NK-92 treated with Interleukin-12 subunit alpha and Interleukin-12 subunit beta, amount 100 ng/mL, for 24 hours (cell line): ENCODE results near the gene PEX14.
"Not testable (repeated sequence)": the region's sequence is repeated elsewhere in the genome, so short reads cannot be mapped to it uniquely, and the experiment has no call there.

ENCODE experiments used
- DNase-seq: peaks from one replicate; lab custom pipeline; 2025; lab: John Stamatoyannopoulos, UW

Gene PEX14, protein sequence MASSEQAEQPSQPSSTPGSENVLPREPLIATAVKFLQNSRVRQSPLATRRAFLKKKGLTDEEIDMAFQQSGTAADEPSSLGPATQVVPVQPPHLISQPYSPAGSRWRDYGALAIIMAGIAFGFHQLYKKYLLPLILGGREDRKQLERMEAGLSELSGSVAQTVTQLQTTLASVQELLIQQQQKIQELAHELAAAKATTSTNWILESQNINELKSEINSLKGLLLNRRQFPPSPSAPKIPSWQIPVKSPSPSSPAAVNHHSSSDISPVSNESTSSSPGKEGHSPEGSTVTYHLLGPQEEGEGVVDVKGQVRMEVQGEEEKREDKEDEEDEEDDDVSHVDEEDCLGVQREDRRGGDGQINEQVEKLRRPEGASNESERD

DNA sequence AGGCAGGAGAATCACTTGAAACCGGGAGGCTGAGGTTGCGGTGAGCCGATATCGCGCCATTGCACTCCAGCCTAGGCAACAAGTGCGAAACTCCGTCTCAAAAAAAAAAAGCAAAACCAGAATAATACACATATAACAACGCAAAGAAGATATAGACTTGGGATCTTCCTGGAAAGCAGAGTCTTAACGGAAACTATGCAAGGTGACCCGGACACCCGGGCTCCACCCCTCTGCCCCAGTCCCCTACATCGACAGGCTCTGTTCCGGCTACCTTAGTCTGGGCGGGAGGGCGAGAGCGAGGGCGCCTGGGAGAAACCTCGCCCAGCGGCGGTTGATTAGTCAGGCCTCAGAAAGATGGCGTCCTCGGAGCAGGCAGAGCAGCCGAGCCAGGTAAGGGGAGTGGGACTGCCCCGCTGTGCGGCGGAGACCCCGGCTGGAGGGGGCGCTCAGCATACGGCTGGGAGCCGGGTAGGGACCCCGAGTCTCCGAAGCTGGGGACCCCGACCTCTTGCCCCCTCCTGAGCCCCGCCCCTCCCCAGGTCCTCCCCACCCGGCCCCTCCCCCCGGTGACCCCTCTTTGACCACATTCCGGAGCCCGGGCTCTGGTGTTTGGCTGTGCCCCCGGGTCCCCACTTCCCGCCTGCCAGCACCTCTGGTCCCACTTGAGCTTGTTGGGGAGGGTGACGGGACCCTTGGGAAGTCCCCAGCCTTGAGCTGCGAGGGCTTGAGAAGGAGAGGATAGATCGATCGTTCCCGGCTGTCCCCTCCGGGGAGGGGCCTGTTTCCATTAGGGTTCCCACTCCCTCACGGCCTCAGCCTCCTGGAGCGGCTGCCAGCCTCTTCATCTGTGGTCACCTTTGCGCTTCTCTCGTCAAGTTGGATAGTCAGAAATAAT, at the start of gene PEX14:
Gene PEX14 (plus strand): TSS at position 338 of the 895 bp plus-strand sequence. CDS start 17 bp downstream, at position 355.
- DNase-seq, result peak; percentile 78

DNA sequence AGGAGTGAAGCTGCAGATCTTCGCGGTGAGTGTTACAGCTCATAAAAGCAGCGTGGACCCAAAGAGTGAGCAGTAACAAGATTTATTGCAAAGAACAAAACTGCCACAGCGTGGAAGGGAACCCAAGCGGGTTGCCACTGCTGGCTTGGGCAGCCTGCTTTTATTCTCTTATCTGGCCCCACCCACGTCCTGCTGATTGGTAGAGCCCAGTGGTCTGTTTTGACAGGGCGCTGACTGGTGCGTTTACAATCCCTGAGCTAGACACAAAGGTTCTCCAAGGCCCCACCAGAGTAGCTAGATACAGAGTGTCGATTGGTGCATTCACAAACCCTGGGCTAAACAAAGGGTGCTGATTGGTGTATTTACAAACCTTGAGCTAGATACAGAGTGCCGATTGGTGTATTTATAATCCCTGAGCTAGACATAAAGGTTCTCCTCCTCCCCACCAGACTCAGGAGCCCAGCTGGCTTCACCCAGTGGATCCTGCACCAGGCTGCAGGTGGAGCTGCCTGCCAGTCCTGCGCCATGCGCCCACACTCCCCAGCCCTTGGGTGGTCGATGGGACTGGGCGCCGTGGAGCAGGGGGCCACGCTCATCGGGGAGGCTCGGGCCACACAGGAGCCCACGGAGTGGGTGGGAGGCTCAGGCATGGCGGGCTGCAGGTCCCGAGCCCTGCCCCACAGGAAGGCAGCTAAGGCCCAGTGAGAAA, 48.8 kb upstream of the PEX14 start:
- DNase-seq, result not testable (repeated sequence)

DNA sequence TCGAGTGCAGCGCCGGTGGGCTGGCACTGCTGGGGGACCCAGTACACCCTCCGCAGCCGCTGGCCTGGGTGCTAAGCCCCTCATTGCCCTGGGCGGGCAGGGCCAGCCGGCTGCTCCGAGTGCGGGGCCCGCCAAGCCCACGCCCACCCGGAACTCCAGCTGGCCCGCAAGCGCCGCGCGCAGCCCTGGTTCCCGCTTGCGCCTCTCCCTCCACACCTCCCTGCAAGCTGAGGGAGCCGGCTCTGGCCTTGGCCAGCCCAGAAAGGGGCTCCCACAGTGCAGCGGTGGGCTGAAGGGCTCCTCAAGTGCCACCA, 48.3 kb upstream of the PEX14 start:
- not testable (repeated sequence) for DNase-seq

DNA sequence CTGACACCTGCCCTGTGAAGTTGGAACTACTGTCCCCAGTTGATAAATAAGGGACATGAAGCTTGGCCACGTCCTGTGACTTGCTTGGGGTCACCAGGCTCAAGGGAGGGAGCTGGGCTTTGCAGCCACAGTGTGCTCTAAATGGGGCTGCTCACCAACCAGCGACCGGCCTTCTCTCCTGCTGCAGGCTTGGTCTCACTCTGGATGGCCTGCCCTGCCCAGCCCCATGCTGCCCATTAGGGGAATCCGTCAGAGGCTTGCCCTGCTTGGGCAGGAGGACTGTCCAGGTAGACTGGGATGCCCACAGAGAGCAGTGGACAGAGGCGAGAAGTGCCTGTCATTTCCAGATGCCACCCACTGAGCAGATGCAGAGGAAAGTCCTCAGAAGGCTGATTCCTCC, 45.8 kb upstream of the PEX14 start:
- no peak for DNase-seq

DNA sequence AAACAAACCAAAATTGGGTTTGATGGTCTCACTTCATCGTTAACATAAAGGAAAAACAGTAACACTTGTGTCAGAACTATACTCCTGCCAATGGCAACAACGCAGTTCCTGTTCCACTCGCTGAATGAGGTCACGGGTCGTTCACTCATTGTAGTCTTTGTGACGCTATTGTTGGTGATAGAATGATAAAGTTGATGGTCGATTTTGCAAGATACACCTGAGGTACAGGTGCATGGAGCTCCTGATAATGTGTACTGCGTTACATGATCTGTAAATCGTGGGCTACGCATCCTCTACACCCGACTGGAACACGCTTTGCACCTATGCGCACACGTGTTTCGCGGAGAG, 44.9 kb upstream of the PEX14 start:
- no peak for DNase-seq

DNA sequence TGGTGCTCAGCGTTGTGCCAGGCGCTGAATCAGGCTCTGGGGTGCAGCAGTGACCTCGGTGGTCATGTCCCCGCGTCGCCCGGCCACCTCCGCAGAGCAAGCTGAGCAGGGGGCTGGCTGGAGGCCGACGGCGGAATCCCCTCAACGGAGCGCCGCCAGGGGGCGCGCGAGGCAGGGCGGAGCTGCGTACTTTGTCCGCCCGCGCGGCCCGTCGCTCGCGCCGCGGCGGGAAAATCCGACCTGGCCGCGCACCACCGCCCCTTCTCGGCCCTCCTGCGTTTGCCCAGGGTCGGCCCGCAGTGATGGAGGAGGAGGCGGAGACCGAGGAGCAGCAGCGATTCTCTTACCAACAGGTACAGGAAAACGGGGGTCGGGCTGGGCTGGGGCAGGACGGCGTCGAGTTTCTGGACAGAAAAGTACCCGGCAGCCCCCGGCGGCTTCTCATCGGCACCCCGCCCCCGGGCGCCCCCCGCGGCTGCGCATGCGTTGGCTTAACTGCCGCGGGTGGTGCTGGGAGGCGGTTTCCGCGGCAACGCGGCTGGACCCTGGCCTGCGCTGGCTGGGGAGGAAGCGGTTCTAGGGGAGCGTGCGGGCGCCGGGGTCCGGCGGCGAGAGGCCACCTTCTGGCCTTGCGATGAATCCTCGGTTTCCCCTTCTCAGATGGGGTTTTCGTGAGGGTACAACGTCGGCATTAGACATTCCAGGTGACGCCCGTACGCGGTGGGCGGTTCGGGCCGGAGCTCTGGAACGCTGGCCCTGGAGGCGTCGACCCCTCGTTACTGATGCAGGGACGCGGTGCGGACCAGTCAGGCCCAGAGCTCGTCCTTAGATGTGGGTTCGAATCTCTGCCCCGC, 44.3 kb upstream of the PEX14 start, which contains the start of gene CENPS:
Gene CENPS (plus strand): TSS at position 218 of the 854 bp plus-strand sequence. CDS start 85 bp downstream, at position 303.
- peak; percentile 84 for DNase-seq

DNA sequence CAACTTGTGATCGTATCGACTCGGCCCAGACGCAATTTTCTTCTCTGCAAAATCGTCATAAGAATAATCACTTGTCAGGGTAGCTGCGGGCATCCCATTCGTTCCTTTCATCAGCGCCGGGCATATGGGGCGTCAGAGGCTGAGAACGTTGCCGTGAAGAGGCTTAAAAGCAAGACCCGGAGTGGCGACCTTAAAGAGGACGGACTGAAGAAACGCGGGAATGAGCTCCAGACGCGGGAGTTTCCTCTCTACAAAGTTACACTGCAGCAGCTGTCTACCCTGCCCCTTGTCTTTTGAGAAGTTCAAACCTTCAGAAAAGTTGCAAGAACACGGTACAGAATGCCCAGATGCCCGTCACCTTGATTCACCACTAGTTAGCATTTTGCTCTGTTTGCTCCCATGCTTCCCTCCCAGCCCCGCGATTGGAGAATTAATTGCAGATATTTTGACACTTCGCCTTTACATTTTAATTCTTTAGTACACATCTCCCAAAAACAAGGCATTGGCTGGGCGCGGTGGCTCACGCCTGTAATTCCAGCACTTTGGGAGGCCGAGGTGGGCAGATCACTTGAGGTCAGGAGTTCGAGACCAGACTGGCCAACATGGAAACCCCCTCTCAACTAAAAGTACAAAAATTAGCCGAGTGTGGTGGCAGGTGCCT, 43.5 kb upstream of the PEX14 start:
- no peak for DNase-seq

DNA sequence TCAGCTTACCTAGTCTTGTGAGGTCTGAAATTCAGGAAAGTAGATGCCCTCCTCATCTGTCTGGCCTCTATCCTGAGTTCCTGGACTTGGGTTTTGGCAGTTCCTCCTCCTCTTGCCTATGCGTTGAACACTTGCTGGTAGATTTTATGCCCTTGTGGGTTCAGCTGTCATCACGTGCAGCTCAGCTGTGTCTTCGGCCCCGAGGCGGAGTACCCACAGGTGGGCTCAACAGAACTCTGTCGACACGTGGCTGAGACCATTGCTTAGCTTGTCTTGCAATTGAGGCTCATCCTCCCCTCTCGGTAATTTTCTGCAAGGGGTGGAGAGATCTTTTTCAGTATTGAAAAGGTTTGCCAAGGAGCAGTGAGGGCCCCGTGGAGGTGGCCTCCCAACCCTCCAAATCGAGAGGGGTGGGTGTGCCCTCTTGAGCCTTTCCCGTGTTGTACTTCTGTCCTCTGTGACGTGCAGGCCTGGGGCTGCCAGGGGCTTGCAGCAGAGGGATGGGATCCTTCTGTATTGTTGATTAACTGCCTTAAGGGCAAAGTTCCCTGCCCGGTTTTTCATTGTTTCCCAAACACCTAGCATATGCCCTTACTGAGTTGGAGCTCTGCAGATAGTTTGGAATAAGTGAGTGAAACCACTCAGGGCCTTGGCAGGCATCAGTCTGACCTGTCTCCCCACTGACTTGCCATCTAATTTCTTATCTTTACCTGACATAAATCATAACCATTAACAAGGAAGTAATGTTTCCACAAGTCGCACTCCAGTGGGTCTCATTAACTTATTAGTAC, 41.6 kb upstream of the PEX14 start:
- DNase-seq, result no peak

DNA sequence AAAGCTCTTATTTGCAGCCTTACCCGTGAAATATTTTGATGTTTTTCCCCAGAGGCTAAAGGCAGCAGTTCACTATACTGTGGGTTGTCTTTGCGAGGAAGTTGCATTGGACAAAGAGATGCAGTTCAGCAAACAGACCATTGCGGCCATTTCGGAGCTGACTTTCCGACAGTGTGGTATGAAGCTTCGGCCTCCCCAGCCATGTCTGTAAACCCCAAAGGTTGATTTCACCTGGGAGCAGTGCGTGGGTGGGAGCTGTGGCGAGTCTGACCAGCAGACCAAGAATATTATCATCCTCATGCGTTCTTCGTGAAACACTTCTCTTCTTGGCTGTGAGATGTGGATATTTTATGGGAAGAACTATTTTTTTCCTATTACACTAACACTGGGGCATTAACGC, 41.0 kb upstream of the PEX14 start:
- DNase-seq, result no peak

DNA sequence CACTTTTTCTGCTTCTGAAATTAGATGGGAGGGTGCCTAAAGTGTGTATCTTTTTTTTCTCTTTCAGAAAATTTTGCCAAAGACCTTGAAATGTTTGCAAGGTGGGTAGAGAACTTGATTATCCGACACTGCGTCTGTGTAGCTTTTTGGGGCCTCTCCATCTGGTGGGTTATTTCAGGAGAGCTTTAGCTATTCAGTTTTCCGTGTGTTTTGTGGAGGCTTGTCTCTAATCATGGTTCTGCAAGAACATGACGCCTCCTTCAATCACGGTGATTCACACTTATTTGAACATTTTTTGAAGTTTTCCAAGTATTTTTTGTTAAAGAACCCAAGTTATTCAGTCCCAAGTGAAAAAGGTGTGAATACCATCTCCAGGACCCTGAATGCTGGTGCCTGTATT, 40.2 kb upstream of the PEX14 start:
- DNase-seq, result no peak

DNA sequence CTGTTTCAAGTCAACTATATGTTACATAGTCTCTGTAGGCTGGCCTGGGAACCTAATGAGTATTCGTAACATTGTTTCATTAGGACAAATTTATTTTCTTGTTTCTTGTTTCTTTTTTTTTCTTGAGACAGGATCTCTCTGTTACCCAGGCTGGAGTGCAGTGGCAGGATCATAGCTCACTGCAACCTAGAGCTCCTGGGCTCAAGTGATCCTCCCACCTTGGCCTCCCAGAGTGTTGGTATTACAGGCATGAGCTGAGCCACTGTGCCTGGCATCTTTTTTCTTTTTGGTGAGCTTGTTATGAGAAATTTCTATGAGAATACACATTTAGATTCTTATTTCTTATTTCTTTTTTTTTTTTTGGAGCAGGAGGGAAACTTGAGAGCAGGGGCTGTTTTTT, 37.7 kb upstream of the PEX14 start:
- DNase-seq, result no peak

DNA sequence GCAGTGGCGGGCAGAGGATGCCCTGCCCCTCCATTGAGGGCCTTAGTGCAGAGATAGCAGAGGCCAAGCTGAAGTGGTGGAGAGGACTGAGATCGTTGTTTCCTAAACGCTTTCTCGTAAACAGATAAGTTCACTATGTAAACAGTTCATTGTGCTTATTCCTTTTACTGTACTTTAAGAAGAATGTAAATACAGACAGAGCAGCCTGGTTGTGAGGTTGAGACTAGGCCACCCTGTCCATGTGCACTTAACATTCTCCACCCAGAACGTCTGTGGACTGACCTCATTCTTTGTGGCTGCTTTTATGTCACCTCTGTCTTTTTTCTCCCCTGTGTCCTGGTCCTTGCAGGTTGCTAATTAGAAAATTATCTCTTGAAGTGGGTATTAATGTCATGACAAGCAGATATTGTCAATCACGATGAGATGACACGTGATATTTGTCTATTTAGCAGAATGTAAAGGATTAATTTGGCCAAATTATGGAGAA, 36.0 kb upstream of the PEX14 start:
- DNase-seq, result no peak

DNA sequence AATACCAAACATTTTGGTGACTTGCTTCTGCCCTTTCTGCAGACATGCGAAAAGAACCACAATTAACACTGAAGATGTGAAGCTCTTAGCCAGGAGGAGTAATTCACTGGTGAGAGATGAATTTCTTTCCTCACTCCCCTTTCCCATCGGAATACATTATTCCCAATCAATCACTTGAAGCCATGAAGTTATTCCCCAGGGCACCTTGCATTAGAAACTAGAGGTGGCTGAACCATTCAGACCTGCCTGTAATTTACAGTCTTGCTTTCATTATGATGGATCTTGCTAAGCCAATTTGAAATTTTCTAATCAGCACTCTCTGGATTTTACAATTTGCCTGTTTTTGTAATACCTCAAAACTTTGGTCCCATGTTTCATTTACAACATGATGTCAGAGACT, 34.4 kb upstream of the PEX14 start:
- DNase-seq, result no peak

DNA sequence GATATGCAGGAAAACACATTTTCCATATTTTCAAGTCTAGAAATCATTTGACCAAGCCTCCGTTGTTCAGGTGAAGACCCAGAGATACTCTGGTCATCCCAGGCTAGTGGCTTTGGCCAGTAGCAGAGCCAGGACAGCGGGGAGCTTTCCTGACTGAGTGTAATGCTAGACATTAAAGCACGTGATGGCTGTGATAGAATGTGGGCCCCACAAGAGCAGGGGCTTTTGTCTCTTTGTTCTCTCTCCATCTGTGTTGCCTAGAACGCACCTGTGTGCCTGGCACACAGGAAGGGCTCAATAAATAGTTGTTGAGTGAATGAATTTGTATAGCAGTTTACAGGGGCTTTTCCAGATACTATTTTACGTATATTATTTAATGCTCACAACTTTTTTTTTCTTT, 34.0 kb upstream of the PEX14 start:
- DNase-seq, result no peak

DNA sequence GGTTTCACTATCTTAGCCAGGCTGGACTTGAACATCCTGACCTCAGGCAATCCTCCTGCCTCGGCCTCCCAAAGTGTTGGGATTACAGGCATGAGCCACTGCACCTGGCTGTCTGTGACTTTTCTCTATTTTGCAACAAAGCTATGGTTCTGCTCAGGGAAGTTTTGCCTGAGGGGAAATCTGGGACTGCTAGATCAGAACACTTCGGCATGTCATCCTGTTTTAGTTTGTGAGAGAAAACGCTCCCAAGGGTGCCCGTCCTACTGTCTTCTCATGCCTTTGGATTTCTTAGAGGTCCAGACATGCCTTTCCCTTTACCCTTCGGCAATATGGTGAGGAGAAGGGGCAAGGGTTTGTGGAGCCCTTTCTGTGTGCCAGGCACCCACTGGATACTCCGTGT, 30.5 kb upstream of the PEX14 start:
- no peak for DNase-seq

DNA sequence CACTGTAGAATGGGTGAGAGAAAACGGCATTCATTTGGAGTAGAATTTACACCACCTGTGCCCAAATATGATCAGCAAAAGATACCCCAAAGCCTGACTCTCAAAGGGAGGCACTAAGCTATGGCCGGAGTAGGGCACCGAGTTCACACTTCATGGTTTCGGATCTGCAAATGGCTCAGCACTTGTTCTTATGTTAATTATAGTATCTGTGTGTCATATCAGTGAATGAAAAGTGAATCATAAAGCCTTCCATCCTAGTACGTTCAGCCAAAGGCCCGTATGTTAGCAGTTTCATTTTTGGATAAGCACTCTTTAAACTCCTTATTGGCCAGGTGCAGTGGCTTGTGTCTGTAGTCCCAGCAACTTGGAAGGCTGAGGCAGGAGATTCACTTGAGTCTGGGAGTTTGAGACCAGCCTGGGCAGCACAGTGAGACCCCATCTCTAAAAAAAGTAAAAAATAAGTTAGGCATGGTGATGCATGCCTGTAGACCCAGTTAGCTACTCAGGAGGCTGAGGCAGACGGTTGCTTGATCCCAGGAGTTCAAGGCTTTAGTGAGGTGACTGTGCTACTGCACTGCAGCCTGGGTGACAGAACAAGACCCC, 29.9 kb upstream of the PEX14 start:
- DNase-seq, result no peak

DNA sequence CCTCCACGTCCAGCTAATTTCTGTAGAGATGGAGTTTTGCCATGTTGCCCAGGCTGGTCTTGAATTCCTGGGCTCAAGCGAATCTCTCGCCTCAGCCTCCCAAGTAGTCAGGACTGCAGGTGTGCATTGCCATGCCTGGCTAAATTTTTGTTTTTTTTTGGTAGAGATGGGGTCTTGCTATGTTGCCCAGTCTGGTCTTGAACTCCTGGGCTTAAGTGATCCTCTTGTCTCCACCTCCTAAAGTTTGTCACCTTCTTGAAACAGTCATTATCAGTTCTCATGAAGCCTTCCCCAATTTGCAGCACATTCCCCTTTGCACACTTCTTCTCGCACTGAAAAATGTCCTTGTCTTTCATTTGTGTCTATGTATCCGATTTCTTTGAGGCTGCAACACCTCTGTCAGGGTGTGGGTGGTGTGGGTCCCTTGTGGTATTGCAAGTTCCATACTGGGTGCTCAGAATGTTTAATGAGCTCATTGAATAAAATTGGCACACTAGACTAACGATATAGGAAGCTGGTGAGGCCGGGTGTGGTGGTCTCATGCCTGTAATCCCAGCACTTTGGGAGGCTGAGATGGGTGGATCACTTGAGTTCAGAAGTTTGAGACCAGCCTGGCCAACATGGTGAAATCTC, 27.8 kb upstream of the PEX14 start:
- DNase-seq, result no peak

DNA sequence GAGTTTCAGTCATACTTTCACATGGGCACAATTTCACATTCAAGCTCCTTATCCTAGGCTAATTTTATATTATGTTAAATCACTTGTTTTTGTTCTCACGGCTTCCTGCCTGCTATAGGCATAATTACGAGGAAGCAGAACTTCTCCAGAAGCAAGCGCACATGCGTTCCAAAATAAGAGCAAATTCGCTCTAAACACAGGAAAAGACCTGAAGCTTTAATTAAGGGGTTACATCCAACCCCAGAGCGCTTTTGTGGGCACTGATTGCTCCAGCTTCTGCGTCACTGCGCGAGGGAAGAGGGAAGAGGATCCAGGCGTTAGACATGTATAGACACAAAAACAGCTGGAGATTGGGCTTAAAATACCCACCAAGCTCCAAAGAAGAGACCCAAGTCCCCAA, 25.0 kb upstream of the PEX14 start, which contains the start of gene CORT:
Gene CORT (plus strand): TSS at position 281 of the 400 bp plus-strand sequence. CDS start 193 bp downstream, outside the sequence.
- no peak for DNase-seq

DNA sequence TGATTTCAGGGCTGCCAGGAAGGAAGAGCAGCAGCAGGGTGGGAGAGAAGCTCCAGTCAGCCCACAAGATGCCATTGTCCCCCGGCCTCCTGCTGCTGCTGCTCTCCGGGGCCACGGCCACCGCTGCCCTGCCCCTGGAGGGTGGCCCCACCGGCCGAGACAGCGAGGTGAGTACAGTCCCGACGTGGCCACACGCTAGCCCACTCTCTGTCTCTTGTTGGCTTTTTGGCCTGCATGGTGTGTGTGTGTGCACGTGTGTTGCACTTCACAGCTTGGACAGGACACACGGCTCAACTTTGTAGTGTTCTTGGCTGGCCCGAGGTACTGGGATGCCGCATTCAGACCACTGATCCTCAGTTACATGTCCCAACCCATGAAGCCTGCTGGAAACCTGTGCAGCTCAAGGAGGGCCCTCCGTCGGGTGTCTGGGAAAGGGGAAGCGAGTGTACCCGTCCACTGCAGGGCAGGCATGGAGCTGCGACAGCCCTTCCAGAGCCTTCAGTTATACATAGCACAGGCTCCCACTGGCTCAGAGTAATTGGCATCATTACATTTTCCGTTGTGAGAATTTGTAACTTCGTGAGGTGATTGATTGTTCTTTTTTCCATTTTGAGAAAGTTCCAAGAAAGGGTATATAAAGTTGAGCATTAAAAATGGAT, 24.5 kb upstream of the PEX14 start:
- DNase-seq, result no peak
